SK-N-SH treated with all-trans-retinoic acid at 6 μM for 48 hours (cell line): ENCODE data around the gene TTC33.
"Not testable (repeated sequence)": the region's sequence is repeated elsewhere in the genome, so short reads cannot be mapped to it uniquely, and the experiment has no call there.

Experiments used
- ARNTL ChIP-seq: fragments of 450-650 bp; formaldehyde crosslinking; IDR thresholded peaks from 2 replicates; pipeline ENCODE4 v1.5.0; 2020; ENCODE audit warnings: low read depth, mild to moderate bottlenecking, moderate library complexity, borderline replicate concordance
- CSRNP3 ChIP-seq: fragments of 250-450 bp; sonication (Bioruptor Pico); IDR thresholded peaks from 2 replicates; pipeline ENCODE4 v1.5.1; 2021; ENCODE audit warnings: mild to moderate bottlenecking, moderate library complexity
- ESRRG ChIP-seq: fragments of 250-450 bp; sonication (Bioruptor Pico); IDR thresholded peaks from 2 replicates; pipeline ENCODE4 v1.6.1; 2021; ENCODE audit warnings: mild to moderate bottlenecking
- PATZ1 ChIP-seq: fragments of 250-450 bp; sonication (Bioruptor Pico); IDR thresholded peaks from 2 replicates; pipeline ENCODE4 v1.8.0; 2020; ENCODE audit warnings: mild to moderate bottlenecking, moderate library complexity, borderline replicate concordance
- POU6F1 ChIP-seq: fragments of 250-450 bp; sonication (Bioruptor Pico); IDR thresholded peaks from 2 replicates; pipeline ENCODE4 v1.8.0; 2021; ENCODE audit warnings: low read depth, mild to moderate bottlenecking, moderate library complexity, borderline replicate concordance
- RARB ChIP-seq: fragments of 250-450 bp; sonication (Bioruptor Pico); IDR thresholded peaks from 2 replicates; pipeline ENCODE4 v1.8.0; 2021; ENCODE audit warnings: mild to moderate bottlenecking, moderate library complexity
- TCF4 ChIP-seq: fragments of 250-450 bp; sonication (Bioruptor Pico); IDR thresholded peaks from 2 replicates; pipeline ENCODE4 v1.8.0; 2021; ENCODE audit warnings: mild to moderate bottlenecking, moderate library complexity, borderline replicate concordance
- ZFP3 ChIP-seq: fragments of 250-450 bp; sonication (Bioruptor Pico); IDR thresholded peaks from 2 replicates; pipeline ENCODE4 v1.5.0; 2020; ENCODE audit warnings: mild to moderate bottlenecking, moderate library complexity
- ZFP30 ChIP-seq: fragments of 450-650 bp; formaldehyde crosslinking; IDR thresholded peaks from 2 replicates; pipeline ENCODE4 v1.5.0; 2022; ENCODE audit warnings: mild to moderate bottlenecking, moderate library complexity
- ZNF565 ChIP-seq: fragments of 450-650 bp; formaldehyde crosslinking; conservative IDR thresholded peaks from 2 replicates; pipeline ENCODE4 v1.5.0; 2020; ENCODE audit warnings: low read depth, mild to moderate bottlenecking, moderate library complexity
- ZNF8 ChIP-seq: fragments of 450-650 bp; formaldehyde crosslinking; IDR thresholded peaks from 2 replicates; pipeline ENCODE4 v1.5.0; 2020; ENCODE audit warnings: mild to moderate bottlenecking, moderate library complexity
- TF ChIP-seq, protein P1 (sequence below): fragments of 250-450 bp; sonication (Bioruptor Pico); IDR thresholded peaks from 2 replicates; pipeline ENCODE4 v1.5.1; 2020; ENCODE audit warnings: low read depth, mild to moderate bottlenecking, moderate library complexity

DNA sequence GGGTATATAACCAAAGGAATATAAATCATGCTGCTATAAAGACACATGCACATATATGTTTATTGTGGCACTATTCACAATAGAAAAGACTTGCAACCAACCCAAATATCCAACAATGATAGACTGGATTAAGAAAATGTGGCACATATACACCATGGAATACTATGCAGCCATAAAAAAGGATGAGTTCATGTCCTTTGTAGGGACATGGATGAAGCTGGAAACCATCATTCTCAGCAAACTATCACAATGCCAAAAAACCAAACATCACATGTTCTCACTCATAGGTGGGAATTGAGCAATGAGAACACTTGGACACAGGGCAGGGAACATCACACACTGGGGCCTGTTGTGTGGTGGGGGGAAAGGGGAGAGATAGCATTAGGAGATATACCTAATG is 45.2 kb downstream of the TTC33 start:
- TF ChIP-seq POU6F1; ZFP30; ZFP3 (CRISPR knock-in tag); CSRNP3; ESRRG (CRISPR knock-in tag); TCF4 (CRISPR knock-in tag); PATZ1; ZNF565; ARNTL (CRISPR knock-in tag); ZNF8 (CRISPR knock-in tag); RARB (CRISPR knock-in tag): not testable (repeated sequence)
- TF ChIP-seq, protein P1, sequence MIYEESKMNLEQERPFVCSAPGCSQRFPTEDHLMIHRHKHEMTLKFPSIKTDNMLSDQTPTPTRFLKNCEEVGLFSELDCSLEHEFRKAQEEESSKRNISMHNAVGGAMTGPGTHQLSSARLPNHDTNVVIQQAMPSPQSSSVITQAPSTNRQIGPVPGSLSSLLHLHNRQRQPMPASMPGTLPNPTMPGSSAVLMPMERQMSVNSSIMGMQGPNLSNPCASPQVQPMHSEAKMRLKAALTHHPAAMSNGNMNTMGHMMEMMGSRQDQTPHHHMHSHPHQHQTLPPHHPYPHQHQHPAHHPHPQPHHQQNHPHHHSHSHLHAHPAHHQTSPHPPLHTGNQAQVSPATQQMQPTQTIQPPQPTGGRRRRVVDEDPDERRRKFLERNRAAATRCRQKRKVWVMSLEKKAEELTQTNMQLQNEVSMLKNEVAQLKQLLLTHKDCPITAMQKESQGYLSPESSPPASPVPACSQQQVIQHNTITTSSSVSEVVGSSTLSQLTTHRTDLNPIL, result not testable (repeated sequence)
